ENCODE measurements around the gene ZBED1.

GRCh38 chrX:2488621-2489285, 12.0 kb downstream of the ZBED1 start:
- TF ChIP-seq CTCF (conservative IDR thresholded peaks at IDR 0.05 in 1 of 2, IDR thresholded peaks at IDR 0.05 in 1 of 2; ENCODE audit: low read depth in 1 of 2, low read length in 2 of 2) = no peak
- TF ChIP-seq EZH2 (IDR thresholded peaks at IDR 0.05; ENCODE audit: low read length, missing control alignments) = no peak
